Measurements from ENCODE around the gene CRIM1.

DNA sequence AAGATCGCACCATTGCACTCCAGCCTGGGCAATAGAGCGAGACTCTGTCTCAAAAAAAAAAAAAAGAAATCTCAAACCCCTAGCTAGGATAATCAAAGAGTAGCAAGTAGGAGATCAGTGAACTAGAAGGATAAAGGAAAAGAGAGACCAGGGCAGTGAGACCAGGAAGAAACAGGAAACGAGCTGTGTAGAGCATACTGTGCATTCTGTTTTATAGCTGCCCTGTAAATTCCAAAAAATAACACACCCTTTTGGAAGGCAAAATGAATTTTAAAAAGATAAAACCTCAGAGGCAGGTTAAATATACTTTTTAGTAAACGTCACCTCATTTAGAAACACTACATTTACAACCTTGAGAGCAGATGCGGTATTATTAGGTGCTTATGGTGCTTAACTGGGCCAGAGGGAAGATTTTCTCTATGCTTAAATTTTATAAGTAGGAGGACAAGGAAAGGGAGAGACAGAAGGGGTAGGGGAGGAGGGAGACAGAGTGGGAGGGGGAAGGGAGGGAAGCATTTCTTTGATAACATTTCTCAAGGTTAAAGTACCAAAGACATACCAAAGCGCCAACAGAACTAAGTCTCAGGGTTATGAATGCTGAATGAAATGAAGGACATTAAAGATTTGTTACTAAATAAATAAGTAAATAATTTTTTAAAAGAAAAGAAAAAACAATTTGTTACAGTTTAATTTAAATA lies 212.3 kb downstream of the CRIM1 start:
- TF ChIP-seq, protein P1, sequence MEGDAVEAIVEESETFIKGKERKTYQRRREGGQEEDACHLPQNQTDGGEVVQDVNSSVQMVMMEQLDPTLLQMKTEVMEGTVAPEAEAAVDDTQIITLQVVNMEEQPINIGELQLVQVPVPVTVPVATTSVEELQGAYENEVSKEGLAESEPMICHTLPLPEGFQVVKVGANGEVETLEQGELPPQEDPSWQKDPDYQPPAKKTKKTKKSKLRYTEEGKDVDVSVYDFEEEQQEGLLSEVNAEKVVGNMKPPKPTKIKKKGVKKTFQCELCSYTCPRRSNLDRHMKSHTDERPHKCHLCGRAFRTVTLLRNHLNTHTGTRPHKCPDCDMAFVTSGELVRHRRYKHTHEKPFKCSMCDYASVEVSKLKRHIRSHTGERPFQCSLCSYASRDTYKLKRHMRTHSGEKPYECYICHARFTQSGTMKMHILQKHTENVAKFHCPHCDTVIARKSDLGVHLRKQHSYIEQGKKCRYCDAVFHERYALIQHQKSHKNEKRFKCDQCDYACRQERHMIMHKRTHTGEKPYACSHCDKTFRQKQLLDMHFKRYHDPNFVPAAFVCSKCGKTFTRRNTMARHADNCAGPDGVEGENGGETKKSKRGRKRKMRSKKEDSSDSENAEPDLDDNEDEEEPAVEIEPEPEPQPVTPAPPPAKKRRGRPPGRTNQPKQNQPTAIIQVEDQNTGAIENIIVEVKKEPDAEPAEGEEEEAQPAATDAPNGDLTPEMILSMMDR (IDR thresholded peaks at IDR 0.05), result no peak
- TF ChIP-seq ZFX (IDR thresholded peaks at IDR 0.05; ENCODE audit: borderline replicate concordance), result no peak

All from 22Rv1 (cell line).